ENCODE measurements around the gene C22orf31.
"Not testable (repeated sequence)": the region's sequence is repeated elsewhere in the genome, so short reads cannot be mapped to it uniquely, and the experiment has no call there.

The C22orf31 gene

DNA sequence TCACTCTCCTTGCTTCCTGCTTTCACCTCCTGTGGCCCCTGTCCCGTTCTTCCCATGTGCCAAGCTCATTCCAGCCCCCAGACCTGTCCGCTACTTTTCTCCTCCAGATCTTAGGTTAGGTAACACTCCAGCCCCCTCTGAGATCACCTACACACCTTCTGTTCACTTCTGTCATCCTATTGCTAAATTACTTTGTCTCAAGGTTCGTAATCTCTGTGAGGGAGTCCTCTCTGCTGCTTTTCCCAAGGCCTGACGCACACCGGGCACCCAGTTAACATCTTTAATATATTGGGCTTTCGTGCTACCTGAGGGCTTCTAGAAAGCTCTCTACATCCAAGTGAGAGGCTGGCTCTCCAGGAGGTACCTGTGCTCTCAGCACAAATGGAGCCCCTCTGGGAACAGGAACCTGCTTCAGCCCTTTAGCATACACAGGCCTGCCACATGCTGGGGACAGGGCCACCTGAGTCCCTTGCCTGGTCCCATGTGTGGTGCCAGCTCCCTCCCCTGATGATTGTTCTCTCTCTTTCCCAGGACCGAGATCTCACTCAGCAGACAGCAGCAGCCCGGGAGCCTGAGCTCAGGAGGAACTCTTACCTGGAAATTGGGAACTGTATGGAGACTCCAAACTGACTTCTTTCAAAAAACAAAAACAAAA lies 8.5 kb downstream of the C22orf31 start:
- no peak for DNase-seq

DNA sequence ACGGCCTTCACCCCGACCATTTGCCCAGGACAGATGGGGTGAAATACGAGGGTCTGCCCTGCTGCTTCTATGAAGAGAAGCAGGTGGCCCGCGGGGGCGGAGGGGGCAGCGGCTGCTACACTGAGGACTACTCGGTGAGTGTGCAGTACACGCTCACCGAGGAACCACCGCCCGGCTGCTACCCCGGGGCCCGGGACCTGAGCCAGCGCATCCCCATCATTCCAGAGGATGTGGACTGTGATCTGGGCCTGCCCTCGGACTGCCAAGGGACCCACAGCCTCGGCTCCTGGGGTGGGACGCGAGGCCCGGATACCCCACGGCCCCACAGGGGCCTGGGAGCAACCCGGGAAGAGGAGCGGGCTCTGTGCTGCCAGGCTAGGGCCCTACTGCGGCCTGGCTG lies 11.2 kb downstream of the C22orf31 start:
- no peak for DNase-seq

- DNase-seq = no peak
Observed at GRCh38 chr22:29049655-29050263, 11.9 kb downstream of the C22orf31 start.

- no peak for DNase-seq
Observed at GRCh38 chr22:29048822-29049654, 12.6 kb downstream of the C22orf31 start.

GRCh38 chr22:29044657-29045176 lies 16.9 kb downstream of the C22orf31 start:
- DNase-seq = no peak

- DNase-seq = no peak
Observed at GRCh38 chr22:29043906-29044575, 17.6 kb downstream of the C22orf31 start.

DNA sequence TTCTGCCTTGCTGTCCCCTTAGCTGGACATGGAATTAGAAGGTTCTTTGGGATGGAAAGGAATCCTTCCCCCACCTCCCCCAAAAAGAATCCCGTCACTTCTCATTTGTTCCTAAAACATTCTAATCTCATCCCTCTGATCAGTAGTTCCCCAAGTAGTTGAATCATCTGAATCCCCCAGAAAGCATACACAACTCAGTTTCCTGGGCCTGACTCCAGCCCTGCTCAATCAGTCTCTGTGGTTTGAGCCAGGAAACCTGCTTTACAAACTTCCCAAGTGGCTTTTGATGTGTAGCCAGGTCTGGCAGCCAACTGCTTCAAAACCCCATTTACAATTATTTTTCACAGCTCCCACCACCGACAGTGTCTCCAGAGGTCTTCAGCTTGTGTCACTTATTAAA lies 20.2 kb downstream of the C22orf31 start:
- DNase-seq = peak; percentile 52 to 54

GRCh38 chr22:29040385-29041275 lies 21.0 kb downstream of the C22orf31 start:
- peak; percentile 74 to 84 for DNase-seq

DNA sequence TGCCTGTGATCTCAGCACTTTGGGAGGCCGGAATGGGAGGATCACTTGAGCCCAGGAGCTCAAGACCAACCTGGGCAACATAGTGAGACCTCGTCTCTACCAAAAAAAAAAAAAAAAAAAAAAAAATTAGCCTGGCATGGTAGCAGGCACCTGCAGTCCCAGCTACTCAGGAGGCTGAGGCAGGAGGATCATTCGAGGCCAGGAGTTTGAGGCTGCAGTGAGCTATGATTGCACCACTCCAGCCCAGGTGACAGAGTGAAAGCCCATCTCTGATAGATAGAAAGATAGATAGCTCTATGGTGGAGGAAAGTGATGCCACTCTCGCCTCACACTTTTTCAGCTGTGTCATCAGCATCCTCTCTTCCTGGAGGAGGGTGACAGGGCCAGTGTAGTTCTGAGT lies 21.9 kb downstream of the C22orf31 start:
- DNase-seq = not testable (repeated sequence)

DNA sequence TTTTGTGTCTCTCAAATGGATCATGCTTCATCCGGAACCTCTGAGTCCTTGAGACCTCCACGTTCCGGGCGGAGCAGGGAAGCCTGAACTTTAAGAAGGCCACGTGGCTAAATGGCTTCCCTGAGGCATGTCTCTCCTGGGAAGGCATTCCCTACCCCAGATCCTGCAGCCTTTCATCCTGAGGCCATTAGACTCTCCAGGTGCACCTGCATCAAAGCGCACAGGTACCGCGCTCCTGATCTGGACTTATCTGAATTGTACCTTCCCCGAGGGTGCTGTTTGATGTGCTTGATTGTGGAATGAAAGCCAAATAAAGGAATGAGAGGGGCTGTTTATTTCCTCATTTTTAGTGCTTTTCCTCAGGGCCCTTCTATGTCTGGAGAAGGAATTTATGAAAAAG lies 22.5 kb downstream of the C22orf31 start:
- no peak for DNase-seq

- DNase-seq = no peak
Observed at GRCh38 chr22:29037340-29037932, 24.2 kb downstream of the C22orf31 start.

GRCh38 chr22:29032584-29032983 lies 29.0 kb downstream of the C22orf31 start:
- no peak for DNase-seq

DNA sequence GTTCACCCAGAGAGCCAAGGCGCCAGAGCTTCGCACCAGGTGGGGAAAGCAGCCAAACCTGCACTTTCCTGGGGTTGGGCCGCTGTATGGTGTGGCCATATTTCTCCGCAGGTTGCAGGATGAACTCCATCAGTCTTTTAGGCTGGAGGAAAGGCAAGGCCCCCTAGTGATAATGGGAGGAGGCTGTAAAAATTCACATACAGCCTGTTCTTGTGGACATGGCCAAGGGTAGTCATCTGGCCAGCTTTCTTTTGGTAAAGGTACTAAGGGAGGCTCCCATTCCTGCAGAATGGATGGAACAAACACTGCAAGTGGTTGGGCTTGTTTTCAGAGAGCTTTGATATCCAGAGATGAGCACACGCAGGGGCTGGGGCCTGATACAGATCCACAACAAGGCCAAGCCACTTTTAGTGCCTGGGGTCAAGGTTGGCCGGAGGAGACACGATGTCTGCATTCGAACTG lies 29.6 kb downstream of the C22orf31 start:
- DNase-seq = no peak

GRCh38 chr22:29031227-29032011 lies 30.2 kb downstream of the C22orf31 start:
- DNase-seq = no peak

DNA sequence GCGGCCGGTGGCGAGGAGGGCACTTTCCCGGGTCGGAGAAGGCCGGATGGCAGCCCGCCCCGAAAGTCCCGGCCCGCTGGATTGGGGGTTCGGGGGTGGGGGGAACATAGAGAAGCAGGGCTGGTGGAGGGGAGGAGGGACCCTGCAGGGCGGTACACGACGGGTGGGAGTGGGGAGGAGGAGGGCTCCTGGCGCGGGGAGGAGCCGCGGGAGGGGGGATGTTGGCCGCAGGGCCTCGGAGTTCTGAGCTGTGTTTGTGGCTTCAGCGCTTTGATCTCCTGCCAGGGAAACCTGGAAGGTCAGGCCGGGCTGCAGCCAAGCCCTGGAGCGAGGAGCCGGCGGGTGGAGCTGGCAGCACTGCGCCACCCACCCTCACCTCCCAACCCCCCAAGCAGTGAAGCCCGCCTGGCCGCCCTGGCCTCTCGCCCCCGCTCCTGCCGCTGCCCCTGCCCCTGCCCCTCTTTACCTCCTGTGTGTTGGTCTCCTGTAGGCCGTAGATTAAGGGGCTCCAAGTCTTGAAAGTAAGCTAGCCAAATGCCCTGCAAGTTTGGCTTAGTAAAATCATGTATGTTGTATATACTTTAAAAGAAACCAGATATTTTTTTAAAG lies 30.9 kb downstream of the C22orf31 start:
- no peak for DNase-seq

GRCh38 chr22:29030016-29030617 lies 31.5 kb downstream of the C22orf31 start:
- DNase-seq = no peak

DNA sequence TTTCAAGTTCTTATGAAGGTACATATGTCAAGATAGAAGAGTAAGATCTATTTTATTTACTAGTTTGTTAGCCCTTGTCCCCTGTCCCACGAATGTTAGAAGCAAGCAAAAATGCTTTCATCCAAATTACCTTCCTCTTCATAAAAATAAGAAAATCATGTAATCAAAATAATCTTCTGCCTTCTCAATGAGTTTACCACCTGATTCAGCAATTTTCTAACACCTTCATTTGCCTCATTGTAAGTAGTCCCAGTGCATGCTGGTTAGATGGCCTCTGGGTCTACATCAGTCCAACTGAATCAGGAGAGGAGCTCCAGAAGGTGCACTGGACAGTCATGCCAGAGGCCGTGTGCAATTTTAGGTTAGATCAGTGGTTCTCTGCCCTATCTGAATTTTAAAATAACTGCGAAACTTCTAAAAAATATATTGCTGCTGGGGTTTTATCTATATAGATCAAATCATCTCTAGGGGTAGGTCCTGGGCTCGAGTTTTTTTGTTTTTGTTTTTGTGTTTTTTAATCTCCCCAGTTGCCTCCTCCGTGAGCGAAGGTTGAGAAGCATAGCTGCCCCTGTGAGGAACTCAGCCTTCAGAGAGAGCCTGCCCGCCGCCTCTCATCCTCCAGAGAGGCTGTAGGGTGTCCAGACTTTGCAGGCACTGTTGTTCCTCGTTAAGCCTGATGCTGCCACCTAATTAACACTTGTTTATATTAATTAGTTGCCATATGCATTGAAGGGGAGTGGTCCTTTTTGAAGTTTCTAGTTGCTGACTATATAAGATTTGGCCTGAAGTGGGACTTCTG lies 32.2 kb downstream of the C22orf31 start:
- no peak for DNase-seq

DNA sequence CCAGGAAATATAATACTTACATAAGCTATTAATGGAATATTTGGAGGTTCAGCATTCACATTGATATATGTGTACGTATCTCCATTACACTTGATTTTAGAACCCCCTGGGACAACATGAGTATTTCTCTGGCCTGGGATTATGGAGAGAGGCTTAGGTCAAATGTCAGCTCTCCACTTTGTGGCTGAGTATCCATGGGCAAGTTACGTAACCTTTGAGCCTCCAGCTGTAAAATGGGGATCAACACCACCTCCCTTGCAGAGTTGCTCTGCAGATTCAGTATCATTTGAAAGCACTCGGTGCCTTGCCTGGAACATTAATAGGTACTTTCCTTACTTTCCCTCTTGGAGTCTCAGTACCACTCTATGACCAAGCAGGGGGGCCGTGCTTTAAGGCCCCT lies 33.2 kb downstream of the C22orf31 start:
- DNase-seq = no peak

DNA sequence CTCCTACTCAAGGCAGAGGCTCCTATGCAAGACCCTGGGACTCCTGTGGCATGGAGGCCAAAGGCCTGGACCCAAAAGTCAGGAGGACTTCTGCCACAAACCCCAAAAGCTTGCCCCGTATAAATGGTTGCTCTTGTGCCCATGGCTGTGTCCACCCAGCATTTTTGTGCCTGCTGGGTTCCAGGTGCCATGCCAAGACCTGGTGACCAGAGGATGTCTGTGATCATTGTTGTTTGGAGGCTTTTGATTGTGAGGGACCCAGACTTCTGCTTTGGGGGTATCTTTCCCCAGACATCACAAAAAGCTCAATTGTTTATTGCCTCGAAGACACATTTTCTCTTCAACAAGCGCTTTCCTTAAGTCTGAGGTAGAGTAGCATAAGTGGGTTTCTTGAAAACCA lies 35.1 kb downstream of the C22orf31 start:
- DNase-seq = no peak

All from Kasumi-1 (cell line).